HEK293T (cell line): ENCODE results near the gene ADGRA3.

Experiments
- CTCF ChIA-PET: fragments of 350-600 bp; formaldehyde crosslinking; extraction: SDS; loops from one replicate; lab custom pipeline; 2021; ENCODE audit warnings: antibody characterized with exemption, inconsistent platforms; lab: Yijun Ruan, JAX
- POLR2A ChIA-PET: fragments of 350-600 bp; formaldehyde crosslinking; extraction: SDS; loops from one replicate; lab custom pipeline; 2020; ENCODE audit warnings: antibody characterized with exemption, inconsistent platforms; lab: Yijun Ruan, JAX
- DNase-seq: peaks from one replicate; pipeline ENCODE4 v3.0.0; 2012; ENCODE audit warnings: mixed read lengths; ENCODE audit errors: extremely low spot score
- ARNT ChIP-seq: fragments of 450-650 bp; IDR thresholded peaks from 2 replicates; pipeline ENCODE4 v1.6.1; 2017; ENCODE audit warnings: mild to moderate bottlenecking
- BHLHE40 ChIP-seq: fragments of 450-650 bp; IDR thresholded peaks from 2 replicates; pipeline ENCODE4 v1.6.1; 2016; ENCODE audit warnings: mild to moderate bottlenecking, moderate library complexity, borderline replicate concordance
- CTBP1 ChIP-seq: fragments of 450-650 bp; IDR thresholded peaks from 2 replicates; pipeline ENCODE4 v1.6.1; 2016; ENCODE audit warnings: borderline replicate concordance
- ELF4 ChIP-seq: fragments of 450-650 bp; IDR thresholded peaks from 2 replicates; pipeline ENCODE4 v1.6.1; 2017; ENCODE audit warnings: antibody characterized with exemption
- FOXA1 ChIP-seq: fragments of 450-650 bp; IDR thresholded peaks from 2 replicates; pipeline ENCODE4 v1.6.1; 2016; ENCODE audit warnings: mild to moderate bottlenecking
- FOXK2 ChIP-seq: fragments of 450-650 bp; IDR thresholded peaks from 2 replicates; pipeline ENCODE4 v1.6.1; 2016; ENCODE audit warnings: mild to moderate bottlenecking
- FOXM1 ChIP-seq: fragments of 450-650 bp; IDR thresholded peaks from 2 replicates; pipeline ENCODE4 v1.6.1; 2017; ENCODE audit warnings: mild to moderate bottlenecking, borderline replicate concordance
- HDGF ChIP-seq: fragments of 450-650 bp; IDR thresholded peaks from 2 replicates; pipeline ENCODE4 v1.6.1; 2017; ENCODE audit warnings: antibody characterized with exemption, borderline replicate concordance
- L3MBTL2 ChIP-seq: fragments of 450-650 bp; conservative IDR thresholded peaks from 2 replicates; pipeline ENCODE4 v1.6.1; 2016; ENCODE audit warnings: mild to moderate bottlenecking
- LEF1 ChIP-seq: fragments of 450-650 bp; IDR thresholded peaks from 2 replicates; pipeline ENCODE4 v1.6.1; 2017; ENCODE audit warnings: mild to moderate bottlenecking, borderline replicate concordance
- NFRKB ChIP-seq: fragments of 450-650 bp; IDR thresholded peaks from 2 replicates; pipeline ENCODE4 v1.6.1; 2016; ENCODE audit warnings: mild to moderate bottlenecking, moderate library complexity
- SP1 ChIP-seq: fragments of 450-650 bp; IDR thresholded peaks from 2 replicates; pipeline ENCODE4 v1.6.1; 2017
- SUZ12 ChIP-seq: fragments of 450-650 bp; IDR thresholded peaks from 2 replicates; pipeline ENCODE4 v1.6.1; 2016; ENCODE audit warnings: mild to moderate bottlenecking
- TARDBP ChIP-seq: fragments of 450-650 bp; IDR thresholded peaks from 2 replicates; pipeline ENCODE4 v1.6.1; 2016
- ZNF384 ChIP-seq: fragments of 450-650 bp; IDR thresholded peaks from 2 replicates; pipeline ENCODE4 v1.6.1; 2016
- TF ChIP-seq, protein P1 (sequence below): fragments of 450-650 bp; IDR thresholded peaks from 2 replicates; pipeline ENCODE4 v1.6.1; 2016

ADGRA3 gene

DNA sequence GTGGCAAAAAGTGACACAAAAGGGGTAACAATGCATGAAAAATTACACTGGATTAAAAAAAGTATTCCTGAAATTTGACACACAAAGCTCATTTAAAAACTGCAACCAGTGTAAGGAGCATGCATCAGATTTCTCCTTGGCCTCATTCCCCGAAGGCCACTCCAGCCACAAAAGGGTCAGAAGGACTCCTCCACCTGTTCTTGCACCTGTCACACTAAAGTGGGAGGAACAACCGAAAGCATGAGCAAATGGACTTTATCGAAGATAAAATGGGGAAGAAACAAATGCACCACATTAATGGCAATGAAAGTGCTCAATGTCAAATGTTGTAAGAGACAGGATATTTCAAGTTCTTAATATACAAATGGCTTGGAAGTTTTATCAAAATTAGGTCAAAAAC is 88.2 kb downstream of the ADGRA3 start:
- no peak for DNase-seq
- ChIA-PET POLR2A (no interaction called here), CTCF (interaction anchor here (0.7 kb wide), 1 partner anchor 180 kb away, joined by 3 read pairs; no protein-coding TSS in a partner anchor)
- TF ChIP-seq SP1 = no peak
- no peak for TF ChIP-seq FOXA1
- no peak for TF ChIP-seq NFRKB
- TF ChIP-seq L3MBTL2 = no peak
- no peak for TF ChIP-seq FOXM1
- TF ChIP-seq ZNF384 = no peak
- TF ChIP-seq, protein P1, sequence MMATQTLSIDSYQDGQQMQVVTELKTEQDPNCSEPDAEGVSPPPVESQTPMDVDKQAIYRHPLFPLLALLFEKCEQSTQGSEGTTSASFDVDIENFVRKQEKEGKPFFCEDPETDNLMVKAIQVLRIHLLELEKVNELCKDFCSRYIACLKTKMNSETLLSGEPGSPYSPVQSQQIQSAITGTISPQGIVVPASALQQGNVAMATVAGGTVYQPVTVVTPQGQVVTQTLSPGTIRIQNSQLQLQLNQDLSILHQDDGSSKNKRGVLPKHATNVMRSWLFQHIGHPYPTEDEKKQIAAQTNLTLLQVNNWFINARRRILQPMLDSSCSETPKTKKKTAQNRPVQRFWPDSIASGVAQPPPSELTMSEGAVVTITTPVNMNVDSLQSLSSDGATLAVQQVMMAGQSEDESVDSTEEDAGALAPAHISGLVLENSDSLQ = no peak
- no peak for TF ChIP-seq HDGF
- no peak for TF ChIP-seq FOXK2
- TF ChIP-seq BHLHE40 = no peak
- TF ChIP-seq ARNT = no peak

DNA sequence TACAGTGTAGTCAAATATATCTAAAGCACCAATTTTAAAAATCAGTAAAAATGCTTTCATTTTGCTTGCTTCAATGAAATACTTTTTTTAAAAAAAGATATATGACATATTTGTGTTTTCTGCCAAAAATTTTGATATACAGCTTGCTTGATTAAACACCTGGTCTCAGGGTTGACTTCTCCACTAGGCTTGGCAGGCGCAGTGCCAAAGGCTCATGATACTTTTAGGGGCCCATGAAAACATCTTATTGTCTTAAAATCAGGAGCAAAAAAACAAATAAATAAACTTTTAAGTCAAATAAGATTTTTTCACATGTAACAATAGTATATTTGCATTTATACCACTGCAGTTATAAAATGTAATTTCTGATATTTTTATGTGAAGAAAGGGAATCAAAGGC is 95.6 kb downstream of the ADGRA3 start:
- POLR2A ChIA-PET = no interaction called here
- CTCF ChIA-PET = no interaction called here
- no peak for TF ChIP-seq ELF4
- no peak for TF ChIP-seq SP1
- TF ChIP-seq L3MBTL2 = no peak
- no peak for TF ChIP-seq ZNF384
- TF ChIP-seq HDGF = no peak
- DNase-seq = no peak

DNA sequence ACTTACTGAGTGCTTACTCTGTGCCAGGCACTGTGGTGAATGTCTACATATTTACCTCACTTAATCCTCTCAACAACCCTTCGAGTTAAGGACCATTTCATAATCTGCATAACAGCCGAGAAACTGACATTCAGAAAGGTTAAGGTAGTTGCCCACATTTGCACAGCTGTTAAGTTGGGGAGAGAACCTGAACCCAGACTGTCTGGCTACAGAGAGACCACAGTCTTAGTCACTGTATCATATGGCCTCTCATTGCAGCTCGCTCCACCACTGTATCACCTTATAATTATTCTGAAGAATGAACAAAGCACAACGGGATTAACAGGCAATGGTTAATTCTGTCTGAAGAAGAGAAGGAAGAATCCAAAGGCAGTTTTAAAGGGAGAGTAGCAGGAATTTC is 98.5 kb downstream of the ADGRA3 start:
- POLR2A ChIA-PET = no interaction called here
- CTCF ChIA-PET = no interaction called here
- DNase-seq = no peak
- TF ChIP-seq ELF4 = no peak

DNA sequence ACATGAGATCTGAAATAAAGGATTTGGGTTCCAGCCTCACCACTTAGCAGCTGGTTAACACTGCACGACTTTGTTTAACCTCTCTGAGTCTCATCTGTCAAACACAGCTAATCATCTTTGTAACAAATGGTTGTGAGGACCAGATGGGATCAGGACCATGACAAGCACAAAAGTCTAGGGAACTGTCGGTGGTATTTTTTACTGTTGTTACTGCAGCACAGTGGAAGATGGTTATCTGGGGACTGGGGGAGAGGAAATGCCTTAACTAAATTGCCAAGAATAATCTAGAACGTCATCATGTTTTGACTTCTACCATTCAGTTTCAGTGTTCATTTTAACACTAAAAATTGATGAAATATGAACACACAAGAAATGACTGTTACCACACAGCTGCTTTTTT is 99.5 kb downstream of the ADGRA3 start:
- TF ChIP-seq LEF1 (no peak), HDGF (no peak), ARNT (no peak)
- no peak for DNase-seq
- ChIA-PET POLR2A (no interaction called here), CTCF (no interaction called here)

DNA sequence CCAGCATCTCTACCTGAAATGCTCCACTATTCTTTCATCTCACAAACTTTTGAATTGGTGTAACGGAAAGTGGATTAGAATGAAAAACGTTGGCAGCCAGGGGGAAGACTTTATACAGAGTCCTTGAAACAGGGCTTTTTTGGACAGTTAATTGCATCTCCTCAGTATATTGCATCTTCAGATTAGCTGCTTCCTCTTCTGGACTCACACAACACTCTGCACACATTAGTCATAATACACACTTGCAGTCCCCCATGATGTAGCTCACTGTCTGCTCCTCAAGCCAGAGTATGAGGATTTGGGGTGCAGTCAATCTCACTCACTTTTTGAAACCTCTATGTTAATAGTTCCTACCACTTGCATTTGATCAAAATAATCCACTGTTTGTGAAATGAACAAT is 101.0 kb downstream of the ADGRA3 start:
- ChIA-PET CTCF (interaction anchor here (0.8 to 1.0 kb wide), 2 partner anchors 26 to 278 kb away, joined by 3 read pairs; no protein-coding TSS in a partner anchor), POLR2A (no interaction called here)

DNA sequence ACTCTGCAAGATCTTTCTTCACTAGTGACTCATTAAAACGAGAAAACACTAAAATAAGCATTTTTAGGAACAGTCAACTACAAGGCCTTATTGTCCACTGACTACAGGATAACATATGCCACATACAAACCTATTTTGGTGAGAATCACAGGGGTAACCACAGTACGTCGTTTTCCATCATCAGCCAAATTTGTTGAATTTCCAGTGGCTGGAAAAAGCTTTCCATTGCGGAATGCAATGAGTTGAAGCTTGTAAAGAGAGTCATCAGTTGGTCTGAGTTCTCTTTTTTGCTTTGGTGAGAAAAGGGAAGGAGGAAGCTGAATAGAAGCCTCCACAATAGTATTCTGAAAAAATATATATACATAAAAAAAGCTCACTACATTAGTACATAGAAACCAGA is 102.4 kb downstream of the ADGRA3 start:
- no peak for DNase-seq
- CTCF ChIA-PET = interaction anchor here (0.6 kb wide), 1 partner anchor 412 kb away, joined by 3 read pairs; no protein-coding TSS in a partner anchor
- POLR2A ChIA-PET = no interaction called here
- no peak for TF ChIP-seq ARNT
- no peak for TF ChIP-seq L3MBTL2
- TF ChIP-seq CTBP1 = no peak
- TF ChIP-seq FOXK2 = no peak
- TF ChIP-seq NFRKB = no peak
- no peak for TF ChIP-seq HDGF
- no peak for TF ChIP-seq TARDBP
- TF ChIP-seq SUZ12 = no peak
- TF ChIP-seq LEF1 = no peak
- no peak for TF ChIP-seq ELF4
- no peak for TF ChIP-seq ZNF384
- TF ChIP-seq, protein P1 = no peak
- no peak for TF ChIP-seq SP1
- TF ChIP-seq FOXM1 = no peak
- TF ChIP-seq FOXA1 = no peak

More for the DNA sequence above, 101.0 kb downstream of the ADGRA3 start:
- TF ChIP-seq ARNT = no peak
- no peak for TF ChIP-seq L3MBTL2
- no peak for TF ChIP-seq CTBP1
- TF ChIP-seq BHLHE40 = no peak
- no peak for TF ChIP-seq ELF4
- no peak for TF ChIP-seq SP1
- TF ChIP-seq FOXM1 = no peak
- no peak for TF ChIP-seq SUZ12
- TF ChIP-seq NFRKB = no peak
- no peak for TF ChIP-seq FOXA1
- TF ChIP-seq FOXK2 = no peak
- no peak for TF ChIP-seq HDGF
- no peak for TF ChIP-seq LEF1
- no peak for TF ChIP-seq TARDBP
- TF ChIP-seq, protein P1 = no peak
- no peak for TF ChIP-seq ZNF384
- DNase-seq = no peak

DNA sequence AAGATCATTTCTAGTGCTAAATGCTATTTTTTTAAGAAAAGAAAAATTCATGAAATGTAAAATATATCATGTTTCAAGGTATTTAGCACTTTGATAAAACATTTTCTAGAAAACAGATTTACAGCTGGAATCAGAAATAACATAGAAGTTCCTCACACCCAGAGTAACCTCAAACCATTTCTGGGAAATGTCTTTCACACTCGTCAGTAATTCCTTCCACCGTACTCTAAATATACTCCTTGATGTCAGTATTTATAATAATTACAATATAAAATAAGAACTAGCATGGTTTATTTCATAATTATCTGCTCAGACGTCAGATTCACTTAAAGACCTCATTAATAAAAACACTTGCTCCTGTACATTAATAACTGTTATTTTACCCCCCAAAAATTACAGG is 103.9 kb downstream of the ADGRA3 start:
- POLR2A ChIA-PET = no interaction called here
- CTCF ChIA-PET = no interaction called here

More for the DNA sequence above, 103.9 kb downstream of the ADGRA3 start:
- DNase-seq = no peak
- no peak for TF ChIP-seq SUZ12
- no peak for TF ChIP-seq LEF1
- TF ChIP-seq, protein P1 = no peak
- TF ChIP-seq TARDBP = no peak
- TF ChIP-seq HDGF = no peak
- TF ChIP-seq FOXA1 = no peak
- no peak for TF ChIP-seq ZNF384
- TF ChIP-seq FOXM1 = no peak
- no peak for TF ChIP-seq ELF4
- TF ChIP-seq CTBP1 = no peak
- no peak for TF ChIP-seq ARNT
- no peak for TF ChIP-seq SP1
- no peak for TF ChIP-seq BHLHE40
- TF ChIP-seq FOXK2 = no peak
- no peak for TF ChIP-seq L3MBTL2
- TF ChIP-seq NFRKB = no peak
